Measurements from ENCODE around the gene PHKB. TPM values are rescaled to one million over a fixed set of nuclear protein-coding genes. Genes with fewer than 3 reads are reported as not detected.
"Not testable (repeated sequence)": the region's sequence is repeated elsewhere in the genome, so short reads cannot be mapped to it uniquely, and the experiment has no call there.

PHKB gene
- total RNA-seq, 2 experiments from 2014 or later, result 12.6 to 12.8 TPM

DNA sequence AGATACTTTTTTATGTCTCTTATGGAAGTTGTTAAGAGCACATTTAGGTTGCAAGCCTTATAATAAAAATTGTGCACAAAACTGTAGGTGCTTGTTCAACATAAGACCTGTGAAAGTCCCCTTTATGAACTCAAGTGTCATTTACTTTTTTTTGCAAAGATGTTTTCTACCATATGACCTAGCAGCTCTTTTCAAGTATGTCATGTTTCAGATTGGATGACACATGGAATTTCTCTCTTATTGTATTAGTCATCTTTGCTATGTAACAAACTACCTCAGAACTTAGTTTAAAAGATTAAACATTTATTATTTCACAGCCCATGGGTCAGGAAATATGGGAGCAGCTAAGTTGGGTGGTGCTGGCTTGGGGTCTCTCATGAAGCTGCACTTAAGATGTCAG lies 57.9 kb downstream of the PHKB start:
- Mint-ChIP-seq H3K9me3 (ENCODE audit: low read depth) (peaks cover 2% of the 10 kb centered on the region), H3K4me1 (peaks cover 2% of the 10 kb centered on the region), H3K4me3 (no peak overlapping the region), H3K36me3 (ENCODE audit: low read depth) (peaks cover 31% of the 10 kb centered on the region), H3K27me3 (no peaks in the 10 kb centered on the region), H3K27ac (no peak overlapping the region)
- ChIA-PET POLR2A (no interaction called here), CTCF (no interaction called here)
- intact Hi-C loops (cut with DNase I, micrococcal nuclease), result no loop called here
- ATAC-seq (no peak), DNase-seq (no peak)

- Mint-ChIP-seq H3K4me1 (peaks cover 2% of the 10 kb centered on the region), H3K27me3 (no peaks in the 10 kb centered on the region), H3K9me3 (ENCODE audit: low read depth) (peaks cover 2% of the 10 kb centered on the region), H3K36me3 (ENCODE audit: low read depth) (peaks cover 32% of the 10 kb centered on the region), H3K27ac (no peak overlapping the region), H3K4me3 (no peak overlapping the region)
- CTCF ChIA-PET, result interaction anchor here (0.5 kb wide), 1 partner anchor 522 kb away, joined by 3 read pairs; no protein-coding TSS in a partner anchor
- DNase-seq, result no peak
- POLR2A ChIA-PET, result no interaction called here
- intact Hi-C loops (cut with DNase I, micrococcal nuclease), result no loop called here
- no peak for ATAC-seq
Observed at GRCh38 chr16:47519546-47519945, 58.4 kb downstream of the PHKB start.

DNA sequence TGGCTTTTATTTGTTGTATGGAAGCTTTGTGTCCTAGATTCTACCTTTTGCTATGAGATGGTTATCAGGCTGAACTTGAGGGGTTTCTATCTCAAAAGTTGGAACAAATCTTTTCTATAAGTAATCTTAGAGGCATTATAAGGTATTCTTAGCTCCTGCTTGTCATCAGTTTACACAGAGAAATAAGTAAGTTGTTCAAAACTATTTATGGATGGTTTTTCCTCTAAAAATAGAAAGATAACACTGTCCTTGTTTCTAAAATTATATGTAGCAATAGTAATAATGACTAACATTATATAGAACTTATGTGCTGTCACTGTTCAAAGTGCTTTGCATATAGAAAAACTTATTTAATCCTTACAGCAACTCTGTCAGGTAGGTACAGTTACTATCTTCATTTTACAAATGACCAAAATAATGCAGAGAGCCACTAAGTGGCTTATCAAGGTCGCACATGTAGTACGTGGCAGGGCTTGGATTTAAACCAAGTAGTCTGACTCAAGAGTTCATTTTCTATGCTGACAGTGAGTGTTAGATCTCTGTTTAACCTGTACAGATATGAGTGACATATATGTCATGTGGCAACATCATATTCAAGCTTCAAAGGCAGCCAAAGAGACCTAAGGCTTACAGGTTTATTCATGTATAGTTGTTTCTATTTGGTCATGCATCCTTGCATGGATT lies 59.0 kb downstream of the PHKB start:
- ATAC-seq (peak; percentile 51), DNase-seq (no peak)
- H3K27ac Mint-ChIP-seq, result no peak overlapping the region
- intact Hi-C loops (cut with DNase I, micrococcal nuclease), result no loop called here
- ChIA-PET CTCF (interaction anchor here (0.5 kb wide), 1 partner anchor 521 kb away, joined by 3 read pairs; no protein-coding TSS in a partner anchor), POLR2A (no interaction called here)
- peaks cover 31% of the 10 kb centered on the region for H3K36me3 Mint-ChIP-seq (ENCODE audit: low read depth)
- no peaks in the 10 kb centered on the region for H3K27me3 Mint-ChIP-seq
- H3K4me3 Mint-ChIP-seq, result no peak overlapping the region
- peaks cover 2% of the 10 kb centered on the region for H3K9me3 Mint-ChIP-seq (ENCODE audit: low read depth)
- H3K4me1 Mint-ChIP-seq, result peaks cover 2% of the 10 kb centered on the region

DNA sequence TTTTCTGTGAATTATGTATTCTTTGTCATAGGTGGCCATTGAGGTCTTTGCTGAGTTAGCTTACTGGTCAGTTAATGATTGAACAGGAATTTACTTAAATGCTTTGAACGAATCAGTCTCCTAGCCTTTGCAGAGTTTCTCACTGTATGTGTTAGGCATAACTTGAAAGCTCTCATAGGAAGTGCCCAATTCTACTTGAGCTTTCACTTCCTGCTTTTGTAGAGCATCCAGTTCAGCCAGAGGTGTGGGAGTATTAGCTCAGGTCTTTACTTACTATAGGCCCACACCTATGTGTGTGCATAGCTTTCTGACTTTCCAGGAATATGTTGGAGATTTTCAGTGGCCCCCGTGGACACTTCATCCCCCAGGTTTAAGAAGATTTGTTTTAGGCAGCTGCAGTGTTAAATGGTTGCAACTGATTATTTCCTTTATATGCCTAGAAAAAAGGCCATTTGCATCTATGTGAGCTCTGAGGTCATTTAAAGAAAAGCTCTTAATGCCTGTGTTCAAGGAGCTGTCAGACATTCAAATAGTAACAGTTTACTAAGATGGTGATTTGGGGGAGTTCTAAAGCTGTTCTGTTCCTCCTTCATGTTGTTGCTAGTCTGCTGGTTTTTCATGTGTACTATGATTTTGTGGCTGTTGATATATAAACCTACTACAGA lies 62.3 kb downstream of the PHKB start:
- H3K27ac Mint-ChIP-seq, result no peak overlapping the region
- no peaks in the 10 kb centered on the region for H3K27me3 Mint-ChIP-seq
- peaks cover 2% of the 10 kb centered on the region for H3K4me1 Mint-ChIP-seq
- peaks cover 34% of the 10 kb centered on the region for H3K36me3 Mint-ChIP-seq (ENCODE audit: low read depth)
- intact Hi-C loops (cut with DNase I, micrococcal nuclease), result no loop called here
- DNase-seq (no peak), ATAC-seq (no peak)
- CTCF ChIA-PET, result interaction anchor here (0.9 kb wide), 1 partner anchor 9 kb away, joined by 3 read pairs; no protein-coding TSS in a partner anchor
- no peak overlapping the region for H3K4me3 Mint-ChIP-seq
- H3K9me3 Mint-ChIP-seq (ENCODE audit: low read depth), result peaks cover 2% of the 10 kb centered on the region
- POLR2A ChIA-PET, result no interaction called here

DNA sequence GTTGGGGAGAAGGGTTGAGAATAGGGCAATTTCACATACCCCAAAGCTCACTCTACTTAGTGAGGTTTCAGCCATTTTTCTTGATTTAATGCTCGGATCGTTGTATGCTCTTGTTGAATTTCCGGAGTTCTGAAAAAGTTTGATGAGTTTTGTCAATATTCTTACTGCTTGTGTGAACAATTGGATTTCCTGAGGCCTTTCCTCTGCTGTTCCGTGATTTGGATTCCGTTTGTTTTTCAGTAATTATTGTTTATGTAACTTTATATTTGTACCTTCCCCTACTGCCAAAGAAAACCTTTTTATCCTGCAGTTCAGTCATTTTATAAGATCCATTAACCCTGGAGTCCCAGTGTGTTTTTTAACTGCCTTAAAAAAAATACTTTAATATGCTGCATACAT lies 62.9 kb downstream of the PHKB start:
- DNase-seq, result no peak
- peaks cover 2% of the 10 kb centered on the region for H3K9me3 Mint-ChIP-seq (ENCODE audit: low read depth)
- no peak for ATAC-seq
- intact Hi-C loops (cut with DNase I, micrococcal nuclease), result no loop called here
- CTCF ChIA-PET, result interaction anchor here (0.9 kb wide), 1 partner anchor 9 kb away, joined by 3 read pairs; no protein-coding TSS in a partner anchor
- no peak overlapping the region for H3K4me3 Mint-ChIP-seq
- H3K27ac Mint-ChIP-seq, result no peak overlapping the region
- H3K36me3 Mint-ChIP-seq (ENCODE audit: low read depth), result peaks cover 34% of the 10 kb centered on the region
- peaks cover 2% of the 10 kb centered on the region for H3K4me1 Mint-ChIP-seq
- H3K27me3 Mint-ChIP-seq, result no peaks in the 10 kb centered on the region
- POLR2A ChIA-PET, result no interaction called here

- ChIA-PET CTCF (interaction anchor here (0.6 to 0.7 kb wide), 2 partner anchors 60 to 93 kb away, joined by 3 to 4 read pairs; no protein-coding TSS in a partner anchor), POLR2A (no interaction called here)
- intact Hi-C loops (cut with DNase I, micrococcal nuclease), result no loop called here
- Mint-ChIP-seq H3K4me3 (no peak overlapping the region), H3K27me3 (no peaks in the 10 kb centered on the region), H3K4me1 (no peaks in the 10 kb centered on the region), H3K27ac (no peak overlapping the region), H3K9me3 (ENCODE audit: low read depth) (peaks cover 5% of the 10 kb centered on the region), H3K36me3 (ENCODE audit: low read depth) (peaks cover 31% of the 10 kb centered on the region)
- ATAC-seq (no peak), DNase-seq (no peak)
Observed at GRCh38 chr16:47528431-47528830, 67.3 kb downstream of the PHKB start.

DNA sequence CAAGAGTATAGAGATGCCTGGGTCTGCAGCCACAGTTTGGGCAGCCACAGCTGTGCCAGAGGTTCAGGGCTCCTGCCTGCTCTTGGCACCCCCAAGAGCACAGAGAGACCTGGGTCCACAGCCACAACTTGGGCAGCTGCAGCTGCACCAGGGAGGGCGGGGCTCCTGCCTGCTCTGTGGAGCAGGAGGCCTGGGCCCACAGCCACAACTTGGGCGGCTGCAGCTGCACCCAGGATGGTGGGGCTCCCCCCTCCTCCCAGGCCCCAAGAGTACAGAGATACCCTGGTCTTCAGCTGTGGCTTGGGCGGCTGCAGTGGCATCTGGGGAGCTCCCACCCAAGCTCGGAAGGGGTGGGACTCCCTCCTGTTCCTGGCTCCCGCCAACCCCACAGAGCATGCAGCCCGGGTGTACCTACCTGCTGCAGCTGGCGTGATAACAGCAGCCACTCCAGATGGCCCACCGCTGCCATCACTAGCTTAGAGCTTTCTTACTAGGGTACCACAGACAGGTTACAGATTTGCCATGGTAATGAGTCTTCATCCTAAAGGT lies 72.7 kb downstream of the PHKB start:
- Mint-ChIP-seq H3K4me3 (no peak overlapping the region), H3K27me3 (no peaks in the 10 kb centered on the region), H3K9me3 (ENCODE audit: low read depth) (peaks cover 10% of the 10 kb centered on the region), H3K36me3 (ENCODE audit: low read depth) (peaks cover 49% of the 10 kb centered on the region), H3K27ac (no peak overlapping the region), H3K4me1 (no peaks in the 10 kb centered on the region)
- CTCF ChIA-PET, result interaction anchor here (1.4 kb wide), 1 partner anchor 14 kb away, joined by 5 read pairs; no protein-coding TSS in a partner anchor
- ATAC-seq, result no peak
- DNase-seq, result no peak
- intact Hi-C loops (cut with DNase I, micrococcal nuclease), result no loop called here
- POLR2A ChIA-PET, result no interaction called here

DNA sequence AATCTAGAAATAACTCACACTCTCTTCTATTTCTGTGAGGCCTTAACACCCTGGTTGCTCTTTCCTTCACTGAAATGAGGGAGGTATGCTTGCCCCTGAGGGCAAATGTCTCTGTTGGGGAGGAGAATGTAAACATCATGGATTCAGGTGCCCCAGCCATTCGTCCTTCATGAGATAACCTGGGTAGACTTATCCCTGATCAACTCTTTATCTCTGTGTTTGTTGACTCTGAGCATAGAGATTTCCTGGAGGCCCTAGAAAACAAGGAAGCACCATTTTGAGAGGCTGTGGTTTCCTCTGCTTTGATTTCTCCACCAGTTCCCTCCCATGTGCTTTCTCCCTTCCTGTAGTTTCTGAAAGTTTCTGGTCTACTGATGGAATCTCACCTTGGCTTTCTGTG lies 77.3 kb downstream of the PHKB start:
- intact Hi-C loops (cut with DNase I, micrococcal nuclease), result no loop called here
- Mint-ChIP-seq H3K4me3 (no peak overlapping the region), H3K27me3 (no peaks in the 10 kb centered on the region), H3K27ac (no peak overlapping the region), H3K36me3 (ENCODE audit: low read depth) (peaks cover 66% of the 10 kb centered on the region), H3K9me3 (ENCODE audit: low read depth) (peaks cover 24% of the 10 kb centered on the region), H3K4me1 (no peaks in the 10 kb centered on the region)
- ATAC-seq (no peak), DNase-seq (no peak)
- POLR2A ChIA-PET, result no interaction called here
- CTCF ChIA-PET, result no interaction called here

GRCh38 chr16:47539707-47540670 lies 78.9 kb downstream of the PHKB start:
- H3K4me1 Mint-ChIP-seq; POLR2A ChIA-PET; H3K27ac Mint-ChIP-seq; CTCF ChIA-PET; intact Hi-C loops (cut with DNase I, micrococcal nuclease); H3K4me3 Mint-ChIP-seq; H3K27me3 Mint-ChIP-seq; ATAC-seq; DNase-seq: not testable (repeated sequence)
- Mint-ChIP-seq H3K9me3 (ENCODE audit: low read depth) (peaks cover 35% of the 10 kb centered on the region), H3K36me3 (ENCODE audit: low read depth) (peaks cover 70% of the 10 kb centered on the region)

- intact Hi-C loops (cut with DNase I, micrococcal nuclease); H3K27ac Mint-ChIP-seq; DNase-seq; H3K4me1 Mint-ChIP-seq; ATAC-seq; H3K27me3 Mint-ChIP-seq; CTCF ChIA-PET; H3K4me3 Mint-ChIP-seq; POLR2A ChIA-PET: not testable (repeated sequence)
- peaks cover 76% of the 10 kb centered on the region for H3K36me3 Mint-ChIP-seq (ENCODE audit: low read depth)
- peaks cover 44% of the 10 kb centered on the region for H3K9me3 Mint-ChIP-seq (ENCODE audit: low read depth)
Observed at GRCh38 chr16:47541135-47541534, 80.0 kb downstream of the PHKB start.

DNA sequence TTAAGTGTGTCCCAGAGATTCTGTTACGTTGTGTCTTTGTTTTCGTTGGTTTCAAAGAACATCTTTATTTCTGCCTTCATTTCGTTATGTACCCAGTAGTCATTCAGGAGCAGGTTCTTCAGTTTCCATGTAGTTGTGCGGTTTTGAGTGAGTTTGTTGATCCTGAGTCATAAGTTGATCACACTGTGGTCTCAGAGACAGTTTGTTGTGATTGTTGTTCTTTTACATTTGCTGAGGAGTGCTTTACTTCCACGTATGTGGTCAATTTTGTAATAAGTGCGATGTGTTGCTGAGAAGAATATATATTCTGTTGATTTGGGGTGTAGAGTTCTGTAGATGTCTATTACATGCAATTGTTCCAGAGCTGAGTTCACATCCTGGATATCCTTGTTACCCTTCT lies 83.1 kb downstream of the PHKB start:
- H3K4me3 Mint-ChIP-seq; DNase-seq; CTCF ChIA-PET; H3K27ac Mint-ChIP-seq; POLR2A ChIA-PET; ATAC-seq; H3K27me3 Mint-ChIP-seq; intact Hi-C loops (cut with DNase I, micrococcal nuclease); H3K4me1 Mint-ChIP-seq: not testable (repeated sequence)
- H3K36me3 Mint-ChIP-seq (ENCODE audit: low read depth), result peaks cover 85% of the 10 kb centered on the region
- peaks cover 40% of the 10 kb centered on the region for H3K9me3 Mint-ChIP-seq (ENCODE audit: low read depth)

Measured in activated CD4-positive, alpha-beta T cell treated with anti-CD3 and anti-CD28 coated beads for 36 hours (primary cell).